HCT116 (cell line): ENCODE data around the gene TMEM117.

Source experiments
- EZH2 ChIP-seq: fragments of 200-600 bp; sonication (generic); IDR thresholded peaks from 2 replicates; pipeline ENCODE4 v1.6.1; 2017; ENCODE audit warnings: antibody characterized with exemption, mixed run types
- SIN3A ChIP-seq: IDR thresholded peaks from 2 replicates; pipeline ENCODE4 v1.6.1; 2012; ENCODE audit warnings: low read depth
- SP1 ChIP-seq: IDR thresholded peaks from 2 replicates; pipeline ENCODE4 v1.6.1; 2012; ENCODE audit warnings: low read depth

DNA sequence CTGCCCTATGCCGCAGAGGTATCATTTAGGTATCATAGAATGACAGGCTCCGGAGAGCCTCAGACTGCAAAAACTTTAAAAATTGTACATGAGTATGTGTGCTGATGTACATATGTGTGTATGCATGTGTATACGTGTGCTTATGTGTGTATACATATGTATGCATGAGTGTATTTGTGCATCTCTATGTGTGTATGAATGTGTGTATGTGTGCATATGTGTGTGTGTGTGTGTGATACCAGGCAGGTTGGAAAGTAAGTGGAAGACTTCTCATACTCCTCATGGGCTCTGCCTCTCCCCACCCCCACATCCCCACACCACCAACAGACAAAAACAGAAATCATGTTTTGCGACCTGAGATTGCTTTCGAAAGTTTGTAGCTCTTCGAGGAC is 621 bp upstream of the TMEM117 start:
- TF ChIP-seq SIN3A = no peak
- TF ChIP-seq SP1 = no peak
- TF ChIP-seq EZH2 = no peak
